WI38 (cell line): Measurements from ENCODE around the gene ADRB2.
"Not testable (repeated sequence)": the region's sequence is repeated elsewhere in the genome, so short reads cannot be mapped to it uniquely, and the experiment has no call there.

Experiments used
- H3K4me3 ChIP-seq: 2 replicates; pipeline ENCODE4 v1.5.1; 2011; ENCODE audit warnings: low read depth, mild to moderate bottlenecking, control low read depth, low read length
- CTCF ChIP-seq: IDR thresholded peaks from 2 replicates; pipeline ENCODE4 v1.5.1; 2012; ENCODE audit warnings: low read depth, mild to moderate bottlenecking, control low read depth, low read length

The ADRB2 gene

GRCh38 chr5:148794729-148795561 lies 31.5 kb upstream of the ADRB2 start:
- H3K4me3 ChIP-seq, result no peak overlapping the region
- no peak for TF ChIP-seq CTCF

GRCh38 chr5:148796936-148797335 lies 29.5 kb upstream of the ADRB2 start:
- TF ChIP-seq CTCF, result no peak
- no peak overlapping the region for H3K4me3 ChIP-seq

GRCh38 chr5:148798786-148799185 lies 27.6 kb upstream of the ADRB2 start:
- no peak overlapping the region for H3K4me3 ChIP-seq
- no peak for TF ChIP-seq CTCF

GRCh38 chr5:148799737-148800527 lies 26.5 kb upstream of the ADRB2 start:
- TF ChIP-seq CTCF, result no peak
- H3K4me3 ChIP-seq, result no peak overlapping the region

- no peak for TF ChIP-seq CTCF
Observed at GRCh38 chr5:148801682-148802276, 24.6 kb upstream of the ADRB2 start.

GRCh38 chr5:148803451-148803850 lies 23.0 kb upstream of the ADRB2 start:
- H3K4me3 ChIP-seq, result not testable (repeated sequence)

More at GRCh38 chr5:148801682-148802276, 24.6 kb upstream of the ADRB2 start:
- no peak overlapping the region for H3K4me3 ChIP-seq

- no peak for TF ChIP-seq CTCF
- H3K4me3 ChIP-seq, result no peak overlapping the region
Observed at GRCh38 chr5:148804393-148804792, 22.0 kb upstream of the ADRB2 start.
